GM03348 (cell line): Measurements from ENCODE around the gene PIK3R3.

Experiments used
- DNase-seq: peaks from one replicate; pipeline ENCODE4 v3.0.0; 2012; ENCODE audit warnings: low spot score

The PIK3R3 gene

GRCh38 chr1:46157916-46158311, 25.5 kb upstream of the PIK3R3 start:
- no peak for DNase-seq

GRCh38 chr1:46153732-46154131, 21.3 kb upstream of the PIK3R3 start:
- no peak for DNase-seq

- no peak for DNase-seq
Measured at GRCh38 chr1:46153228-46153627, 20.8 kb upstream of the PIK3R3 start.

- peak; percentile 79 for DNase-seq
Measured at GRCh38 chr1:46152016-46152415, 19.6 kb upstream of the PIK3R3 start.

- DNase-seq, result no peak
Measured at GRCh38 chr1:46150085-46150484, 17.7 kb upstream of the PIK3R3 start.

- DNase-seq, result no peak
Measured at GRCh38 chr1:46148318-46148717, 15.9 kb upstream of the PIK3R3 start.

- peak; percentile 46 for DNase-seq
Measured at GRCh38 chr1:46137916-46138315, 5.5 kb upstream of the PIK3R3 start.

GRCh38 chr1:46136711-46137110, 4.3 kb upstream of the PIK3R3 start:
- no peak for DNase-seq

- DNase-seq, result peak; percentile 15
Measured at GRCh38 chr1:46134660-46135331, 2.4 kb upstream of the PIK3R3 start.

GRCh38 chr1:46133781-46134350, 1.4 kb upstream of the PIK3R3 start:
- no peak for DNase-seq

- DNase-seq, result peak; percentile 77
Measured at GRCh38 chr1:46133181-46133658, 791 bp upstream of the PIK3R3 start.

GRCh38 chr1:46131712-46132528, 509 bp downstream of the PIK3R3 start:
- DNase-seq, result peak; percentile 19

GRCh38 chr1:46131093-46131492, 1.3 kb downstream of the PIK3R3 start:
- peak; percentile 11 for DNase-seq

GRCh38 chr1:46130606-46131005, 1.8 kb downstream of the PIK3R3 start:
- no peak for DNase-seq

- no peak for DNase-seq
Measured at GRCh38 chr1:46130121-46130520, 2.3 kb downstream of the PIK3R3 start.

GRCh38 chr1:46128344-46128743, 4.1 kb downstream of the PIK3R3 start:
- DNase-seq, result no peak

- DNase-seq, result no peak
Measured at GRCh38 chr1:46118856-46119255, 13.6 kb downstream of the PIK3R3 start.

- DNase-seq, result no peak
Measured at GRCh38 chr1:46117810-46118494, 14.5 kb downstream of the PIK3R3 start.

- no peak for DNase-seq
Measured at GRCh38 chr1:46114925-46115603, 17.4 kb downstream of the PIK3R3 start.

GRCh38 chr1:46113948-46114347, 18.5 kb downstream of the PIK3R3 start:
- DNase-seq, result no peak

- no peak for DNase-seq
Measured at GRCh38 chr1:46112108-46112507, 20.3 kb downstream of the PIK3R3 start.

GRCh38 chr1:46110521-46110920, 21.9 kb downstream of the PIK3R3 start:
- no peak for DNase-seq
